H7 (cell line): ENCODE results near the gene CD247. TPM values are rescaled to one million over a fixed set of nuclear protein-coding genes. Genes with fewer than 3 reads are reported as not detected.

ENCODE experiments used
- DNase-seq: peaks from one replicate; pipeline ENCODE4 v3.0.0; 2012
- H3K27me3 ChIP-seq: 2 replicates; pipeline ENCODE4 v1.6.0; 2011; ENCODE audit warnings: mild to moderate bottlenecking, low read length; ENCODE audit not compliant: control insufficient read depth, insufficient read depth
- H3K36me3 ChIP-seq: replicated peaks from 2 replicates; pipeline ENCODE4 v1.5.1; 2011; ENCODE audit warnings: low read length; ENCODE audit not compliant: control insufficient read depth, insufficient read depth
- H3K4me3 ChIP-seq: 2 replicates; pipeline ENCODE4 v1.5.1; 2011; ENCODE audit warnings: low read depth, mild to moderate bottlenecking, control low read depth, low read length, moderate library complexity; ENCODE audit not compliant: insufficient read depth
- total RNA-seq: library from RNA; depleted of rRNA; stranded (reverse); fragments of >200 nt; shearing (Covaris generic); gene quantifications from 2 replicates; pipeline ENCODE4 v1.2.3, GENCODE V29; 2014

Gene CD247
- total RNA-seq, 1 experiment from 2014 or later, result 0.83 TPM

- DNase-seq, result no peak
- Histone ChIP-seq H3K36me3 (no peaks in the 10 kb centered on the region), H3K27me3 (peaks cover 2% of the 10 kb centered on the region), H3K4me3 (no peak overlapping the region)
These were observed 11.6 kb upstream of the CD247 start for GRCh38 chr1:167529829-167530474.

DNA sequence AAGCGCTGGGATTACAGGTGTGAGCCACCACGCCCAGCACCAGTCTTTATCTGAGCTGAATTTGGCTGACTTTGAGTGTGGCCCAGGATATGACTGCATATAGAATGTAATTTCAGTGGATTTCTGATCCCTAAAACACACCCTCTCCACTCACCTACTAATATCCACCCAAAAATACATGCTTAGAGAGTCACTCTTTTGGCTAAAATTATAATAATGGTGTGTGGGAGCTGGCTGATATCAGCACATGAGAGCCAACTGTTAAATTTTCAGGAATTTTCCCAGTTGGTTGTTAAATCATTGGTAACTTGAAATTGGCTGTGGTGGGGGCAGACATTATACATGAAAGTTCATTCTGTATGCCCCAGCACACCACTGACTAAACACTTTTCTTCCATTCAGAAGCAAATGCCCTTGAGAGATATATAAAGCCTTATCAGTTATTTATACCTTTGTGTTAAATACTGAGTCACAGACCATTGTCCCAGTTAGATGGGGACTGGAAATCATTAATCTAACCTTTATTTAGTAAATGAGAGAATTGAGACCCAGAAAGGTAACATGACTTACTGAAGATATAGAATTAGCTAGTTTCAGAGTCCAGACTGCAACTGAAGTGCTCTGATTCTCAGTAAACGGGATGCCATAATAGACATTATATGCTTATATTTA is 9.9 kb upstream of the CD247 start:
- no peak for DNase-seq
- Histone ChIP-seq H3K27me3 (peaks cover 2% of the 10 kb centered on the region), H3K4me3 (no peak overlapping the region), H3K36me3 (no peaks in the 10 kb centered on the region)

- no peak for DNase-seq
- Histone ChIP-seq H3K36me3 (no peaks in the 10 kb centered on the region), H3K27me3 (peaks cover 2% of the 10 kb centered on the region), H3K4me3 (no peak overlapping the region)
These were observed 8.5 kb upstream of the CD247 start for GRCh38 chr1:167526667-167527383.

GRCh38 chr1:167524651-167525050 is 6.3 kb upstream of the CD247 start:
- no peaks in the 10 kb centered on the region for H3K36me3 ChIP-seq
- no peak for DNase-seq
- no peak overlapping the region for H3K4me3 ChIP-seq
- peaks cover 2% of the 10 kb centered on the region for H3K27me3 ChIP-seq

DNA sequence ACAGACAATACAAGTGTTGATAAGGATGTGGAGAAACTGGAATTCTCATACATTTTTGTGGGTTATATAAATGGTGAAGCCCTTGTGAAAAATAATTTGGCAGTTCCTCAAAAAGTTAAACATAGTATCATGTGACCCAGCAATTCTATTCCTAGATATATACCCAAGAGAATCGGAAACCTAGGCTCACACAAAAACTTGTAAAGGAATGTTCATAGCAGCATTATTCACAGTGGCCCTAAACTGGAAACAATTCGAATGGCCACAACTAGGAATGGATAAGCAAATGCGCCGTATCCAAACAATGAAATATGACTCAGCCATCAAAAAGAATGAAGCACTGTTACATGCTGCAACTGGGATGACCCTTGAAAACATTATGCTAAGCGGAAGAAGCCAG is 3.9 kb upstream of the CD247 start:
- DNase-seq, result no peak
- H3K27me3 ChIP-seq, result peaks cover 2% of the 10 kb centered on the region
- no peaks in the 10 kb centered on the region for H3K36me3 ChIP-seq
- no peak overlapping the region for H3K4me3 ChIP-seq

DNA sequence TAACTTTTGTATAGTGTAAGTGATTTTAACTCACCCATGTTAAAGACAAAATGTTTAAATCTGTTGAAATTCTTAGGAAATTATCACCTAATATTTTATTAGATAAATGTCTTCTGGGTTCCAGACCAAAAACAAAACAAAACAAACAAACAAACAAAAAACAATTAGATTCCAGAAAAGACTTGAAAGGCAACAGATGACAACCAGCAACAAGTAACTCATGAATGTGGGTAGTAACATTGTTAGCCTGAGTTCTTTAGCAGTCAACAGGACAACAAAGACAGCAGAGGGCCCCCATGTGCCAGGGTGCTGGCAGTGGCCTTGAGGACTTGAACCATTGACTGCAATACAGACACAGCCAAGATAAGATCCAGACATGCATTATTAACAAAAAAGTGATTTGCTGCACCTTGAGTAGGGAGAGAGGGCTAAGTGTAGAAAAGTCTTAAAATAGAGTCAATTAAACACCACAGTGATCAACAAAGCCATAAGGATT is 2.4 kb upstream of the CD247 start:
- Histone ChIP-seq H3K4me3 (no peak overlapping the region), H3K27me3 (no peaks in the 10 kb centered on the region; the same call in 1 of the 2 replicates), H3K36me3 (no peaks in the 10 kb centered on the region)
- no peak for DNase-seq

DNA sequence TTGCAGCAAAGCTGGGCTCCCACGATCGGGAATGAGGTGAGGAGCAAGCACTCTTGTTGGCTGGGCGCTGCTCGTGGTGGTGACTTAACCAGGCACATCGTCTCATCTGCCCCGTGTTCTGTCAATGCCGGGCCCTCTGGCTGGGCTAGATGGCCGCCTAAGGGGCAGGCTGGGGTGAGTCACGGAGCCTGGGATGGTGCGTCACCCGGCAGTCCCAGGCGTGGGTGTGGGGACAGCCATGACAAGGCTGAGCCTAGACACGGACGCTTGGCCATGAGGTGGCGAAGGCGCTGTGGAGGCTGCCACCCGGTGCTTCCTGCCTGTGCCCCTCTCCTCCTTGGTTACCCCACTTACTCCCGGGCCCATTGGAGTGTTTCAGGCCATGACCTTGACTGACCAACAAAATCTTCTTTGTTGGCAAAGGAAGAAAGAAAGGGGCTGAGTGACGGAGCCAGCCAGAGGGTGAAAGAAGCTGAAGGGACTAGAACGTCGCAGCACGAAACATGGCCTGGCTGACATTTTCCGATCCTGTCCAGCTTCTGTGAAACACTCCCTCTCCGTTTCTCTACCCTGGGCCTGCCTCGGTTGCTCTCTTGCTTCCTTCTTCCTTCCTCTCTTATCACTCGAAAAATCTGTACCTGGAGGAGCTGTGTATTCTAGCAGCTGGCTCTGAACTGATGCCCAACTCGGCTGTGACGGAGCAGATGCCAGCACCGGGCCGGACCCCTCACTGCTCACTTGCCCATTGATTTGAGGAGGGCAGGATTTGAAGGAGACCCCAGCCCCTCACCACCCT is 596 bp downstream of the CD247 start:
- Histone ChIP-seq H3K4me3 (no peak overlapping the region), H3K27me3 (no peaks in the 10 kb centered on the region; the same call in 1 of the 2 replicates), H3K36me3 (no peaks in the 10 kb centered on the region)
- DNase-seq, result peak; percentile 32

- no peak overlapping the region for H3K4me3 ChIP-seq
- H3K27me3 ChIP-seq, result no peaks in the 10 kb centered on the region; the same call in 1 of the 2 replicates
- H3K36me3 ChIP-seq, result no peaks in the 10 kb centered on the region
- DNase-seq, result no peak
These were observed 1.6 kb downstream of the CD247 start for GRCh38 chr1:167516404-167517388.

- no peaks in the 10 kb centered on the region for H3K36me3 ChIP-seq
- DNase-seq, result no peak
- H3K4me3 ChIP-seq, result no peak overlapping the region
- no peaks in the 10 kb centered on the region; the same call in 1 of the 2 replicates for H3K27me3 ChIP-seq
These were observed 2.4 kb downstream of the CD247 start for GRCh38 chr1:167515893-167516321.

- Histone ChIP-seq H3K27me3 (no peaks in the 10 kb centered on the region; the same call in 1 of the 2 replicates), H3K36me3 (no peaks in the 10 kb centered on the region), H3K4me3 (no peak overlapping the region)
- DNase-seq, result no peak
These were observed 2.9 kb downstream of the CD247 start for GRCh38 chr1:167515461-167515860.

GRCh38 chr1:167514288-167514687 is 4.0 kb downstream of the CD247 start:
- no peak for DNase-seq
- Histone ChIP-seq H3K36me3 (no peaks in the 10 kb centered on the region), H3K27me3 (no peaks in the 10 kb centered on the region; the same call in 1 of the 2 replicates), H3K4me3 (no peak overlapping the region)

DNA sequence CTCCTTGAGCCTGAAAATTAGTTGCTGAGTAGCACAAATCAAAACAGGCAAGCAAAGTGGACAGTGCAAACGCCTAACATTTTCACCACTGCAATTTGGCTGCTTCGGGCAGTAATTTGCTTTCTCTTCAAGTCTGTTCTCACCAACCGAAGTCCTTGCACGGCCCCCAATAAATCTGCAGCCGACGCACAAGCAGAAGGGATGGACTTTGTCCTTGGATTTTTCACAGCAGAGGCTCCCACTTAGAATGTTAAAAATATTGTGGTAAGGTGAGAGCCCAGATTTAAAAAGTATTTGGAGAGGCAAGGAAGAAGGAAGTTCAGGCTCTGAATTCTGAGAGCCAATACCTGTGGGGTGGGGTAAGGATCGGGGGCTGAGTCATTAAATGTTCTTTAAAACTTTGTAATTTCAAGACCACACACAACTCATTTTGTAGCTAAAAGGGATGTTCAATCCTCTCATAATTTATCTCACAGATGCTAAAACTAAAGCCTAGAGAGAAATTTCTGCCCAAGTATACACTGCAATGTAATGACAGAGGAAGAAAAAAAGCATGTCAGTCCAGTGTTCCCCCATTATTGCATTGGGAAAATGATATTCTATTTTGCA is 6.2 kb downstream of the CD247 start:
- DNase-seq, result no peak
- Histone ChIP-seq H3K27me3 (no peaks in the 10 kb centered on the region; the same call in 1 of the 2 replicates), H3K4me3 (no peak overlapping the region), H3K36me3 (no peaks in the 10 kb centered on the region)

DNA sequence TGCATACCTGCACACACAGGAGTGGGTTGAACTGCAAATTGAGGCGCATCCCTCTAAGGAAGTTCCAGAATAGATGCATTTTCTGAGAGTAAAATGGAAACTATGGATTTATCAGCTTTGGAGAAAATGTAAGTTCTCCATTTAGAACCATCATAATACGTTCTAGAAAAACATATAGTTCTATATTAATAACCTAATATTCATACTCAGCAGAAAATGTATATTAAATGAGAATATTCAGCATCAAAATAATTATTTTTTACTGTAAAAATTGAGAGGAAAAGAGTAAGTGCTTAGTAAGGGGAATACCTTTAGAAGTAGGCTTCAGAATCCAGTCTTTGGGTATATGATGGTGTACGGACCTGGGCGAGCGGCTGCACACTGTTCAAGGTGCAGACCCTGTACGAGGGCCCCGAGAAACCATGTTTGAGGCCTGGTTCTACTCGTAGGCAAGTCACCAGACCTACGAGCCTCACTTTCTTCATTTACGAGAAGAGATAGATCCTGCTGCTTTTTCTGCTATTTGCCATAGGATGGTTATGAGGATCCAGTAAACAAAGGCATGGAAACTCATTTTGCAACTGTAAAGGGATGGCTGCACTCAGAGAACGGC is 6.8 kb downstream of the CD247 start:
- no peak for DNase-seq
- no peak overlapping the region for H3K4me3 ChIP-seq
- H3K36me3 ChIP-seq, result no peaks in the 10 kb centered on the region
- H3K27me3 ChIP-seq, result no peaks in the 10 kb centered on the region; the same call in 1 of the 2 replicates
